HL-60/S4 treated with retinoic acid at 250 ng/mL for 4 days and 3 days (cell line): Measurements from ENCODE around the gene FER.
"Not testable (repeated sequence)": the region's sequence is repeated elsewhere in the genome, so short reads cannot be mapped to it uniquely, and the experiment has no call there.

Experiments
- in situ Hi-C: fragments of 300-500 bp; cut with MboI; formaldehyde crosslinking; loops from 2 replicates; pipeline ENCODE4 v1.7.0; 2022; ENCODE audit warnings: low sequenced_read_pairs

FER gene

GRCh38 chr5:109168151-109168550 lies 420.5 kb downstream of the FER start:
- in situ Hi-C loops, result no loop called here

GRCh38 chr5:109170629-109171350 lies 423.1 kb downstream of the FER start:
- in situ Hi-C loops, result no loop called here

DNA sequence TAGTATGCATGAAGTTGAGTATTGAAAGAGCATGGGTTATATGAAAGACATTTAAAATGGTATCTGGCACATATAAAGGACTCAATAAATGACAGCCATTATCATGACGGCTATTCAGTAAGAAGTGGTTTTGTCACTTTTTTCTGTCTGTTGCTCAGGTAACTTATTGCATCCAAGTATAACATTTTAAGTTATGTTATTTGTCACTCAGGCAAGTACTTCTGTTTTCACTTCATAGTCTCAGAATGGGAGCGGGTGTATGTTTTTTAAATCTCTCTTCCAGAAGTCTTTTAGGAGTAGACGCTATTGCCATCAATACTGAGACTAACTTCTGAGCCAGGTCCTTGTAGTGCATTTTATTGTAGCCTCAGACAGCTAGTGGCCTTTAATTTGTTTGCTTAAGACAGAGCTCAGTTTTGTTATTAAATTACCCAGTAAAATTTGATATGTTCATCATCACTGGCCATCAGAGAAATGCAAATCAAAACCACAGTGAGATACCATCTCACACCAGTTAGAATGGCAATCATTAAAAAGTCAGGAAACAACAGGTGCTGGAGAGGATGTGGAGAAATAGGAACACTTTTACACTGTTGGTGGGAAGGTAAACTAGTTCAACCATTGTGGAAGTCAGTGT lies 423.9 kb downstream of the FER start:
- in situ Hi-C loops, result not testable (repeated sequence)

DNA sequence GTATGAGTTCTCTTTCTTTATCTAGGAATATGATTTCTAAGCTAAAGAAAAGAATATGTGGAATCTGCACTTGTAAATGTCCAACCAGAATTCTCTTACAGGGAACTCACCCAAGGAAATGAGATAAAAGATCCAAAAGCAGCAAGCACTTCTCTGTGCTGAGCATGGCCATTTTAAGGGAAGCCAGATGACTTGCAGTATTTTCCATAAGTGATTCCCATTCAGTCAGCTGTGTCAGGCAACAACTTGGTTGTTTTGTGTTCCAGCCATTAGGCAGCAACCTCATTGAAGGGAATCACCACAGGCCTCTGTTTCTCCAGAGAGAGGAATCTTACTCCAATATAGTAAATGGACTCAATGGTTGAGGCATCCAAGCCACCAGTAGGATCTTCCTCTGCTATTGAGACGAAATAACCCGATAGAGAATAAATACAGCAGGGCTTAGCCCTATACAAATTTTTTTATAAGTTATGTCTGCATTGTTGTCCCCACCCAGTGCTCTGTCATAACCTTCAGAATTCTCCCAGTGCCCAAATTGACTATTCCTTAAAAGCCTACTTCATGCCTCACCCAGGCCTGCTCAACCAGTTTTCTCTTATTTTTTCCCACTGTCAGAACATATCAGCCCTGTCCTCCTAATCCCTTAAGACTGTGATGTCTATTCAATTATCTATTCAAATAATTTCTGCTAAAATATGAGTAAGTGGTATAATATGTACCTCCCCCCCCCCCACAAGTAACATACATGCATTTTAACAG lies 425.5 kb downstream of the FER start:
- in situ Hi-C loops, result no loop called here

DNA sequence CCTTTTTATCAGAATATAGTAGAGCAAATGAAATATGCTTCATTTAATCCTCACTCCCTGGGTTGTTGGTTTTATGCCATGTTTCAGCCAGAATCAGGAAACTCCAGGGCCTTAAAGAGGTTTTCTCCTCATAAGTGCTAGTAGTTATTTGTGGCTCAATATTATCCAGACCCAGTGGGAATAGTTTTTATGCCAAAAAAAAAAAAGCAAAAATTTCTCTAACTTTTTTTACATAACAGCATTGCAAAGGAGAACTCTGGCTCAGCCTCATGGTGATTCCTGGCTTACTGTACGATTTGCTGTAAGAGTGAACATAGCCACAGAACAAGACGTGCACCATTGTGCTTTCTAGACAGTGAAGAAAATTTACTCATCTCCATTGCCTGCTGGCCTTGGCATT lies 429.5 kb downstream of the FER start:
- in situ Hi-C loops, result no loop called here

GRCh38 chr5:109177782-109178181 lies 430.1 kb downstream of the FER start:
- in situ Hi-C loops, result no loop called here

- in situ Hi-C loops, result no loop called here
Measured at GRCh38 chr5:109180668-109181067, 433.0 kb downstream of the FER start.

DNA sequence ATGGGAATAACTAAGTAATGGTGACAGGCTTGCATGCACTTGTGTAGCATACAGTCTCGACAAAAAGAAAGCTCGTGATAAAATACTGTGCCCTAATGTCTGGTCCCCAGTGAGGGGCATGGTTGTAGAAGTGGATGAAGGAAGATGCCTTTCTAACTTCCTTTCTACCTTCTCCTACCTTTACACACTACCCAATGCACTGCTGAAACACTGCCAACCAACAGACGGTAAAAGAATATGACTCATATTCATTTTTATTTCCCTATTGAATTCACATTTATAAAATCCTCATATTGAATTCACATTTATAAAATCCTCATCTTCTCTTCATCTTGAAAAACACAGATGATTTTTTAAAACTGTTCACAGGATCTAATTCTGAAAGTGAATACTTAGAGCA lies 439.1 kb downstream of the FER start:
- in situ Hi-C loops, result no loop called here

- in situ Hi-C loops, result no loop called here
Measured at GRCh38 chr5:109191153-109191558, 443.5 kb downstream of the FER start.

DNA sequence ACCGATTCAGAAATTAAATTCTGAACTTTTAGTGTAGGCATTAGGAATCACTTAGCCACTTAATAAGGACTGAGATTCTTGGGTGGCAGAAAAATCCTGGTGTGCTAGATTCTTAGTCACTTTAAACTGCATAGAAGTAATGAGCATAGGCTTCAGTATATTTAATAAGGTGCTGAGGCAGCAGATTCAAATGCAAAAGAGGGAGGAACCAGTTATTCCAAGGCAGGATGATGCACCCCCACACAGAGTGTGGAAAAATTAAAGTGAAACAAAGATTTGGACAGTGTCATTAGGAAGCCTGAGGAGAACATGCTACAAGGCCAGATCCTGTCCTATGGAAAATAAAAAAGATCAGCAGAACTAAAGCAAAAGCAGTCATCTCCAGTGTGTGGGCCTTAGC lies 444.3 kb downstream of the FER start:
- in situ Hi-C loops, result no loop called here

DNA sequence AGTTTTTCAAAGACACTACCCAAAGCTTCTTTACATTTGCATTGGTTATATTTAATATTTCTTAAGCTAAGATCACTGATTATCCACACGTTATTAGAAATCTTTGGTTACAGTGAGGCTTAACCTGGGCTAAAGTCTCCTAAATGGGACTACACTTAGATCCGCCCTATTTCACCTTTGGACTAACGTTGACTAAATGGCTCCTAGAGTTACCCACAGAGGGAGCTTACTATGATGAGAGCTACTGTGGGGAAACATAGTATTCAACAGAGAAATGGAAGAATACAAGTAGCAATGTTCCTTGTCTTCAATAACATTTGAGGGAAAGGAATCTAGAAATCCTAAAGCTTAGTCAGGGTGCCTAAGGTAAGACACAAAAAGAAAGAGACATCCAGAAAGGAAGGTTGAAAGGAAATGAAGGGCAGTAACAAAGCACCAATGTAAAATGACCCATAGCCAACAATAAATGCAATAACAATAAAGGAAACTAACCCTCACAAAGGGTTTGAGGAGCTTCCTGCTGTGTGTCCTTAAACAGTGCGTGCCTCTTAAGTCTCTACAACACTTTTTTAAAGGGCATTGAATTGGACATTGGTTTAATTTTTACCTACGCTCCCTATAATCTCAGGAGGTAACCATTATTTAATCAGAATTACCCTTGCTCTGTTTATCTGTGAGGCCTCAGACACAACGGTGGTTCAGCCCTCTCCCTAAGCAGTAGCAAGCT lies 445.0 kb downstream of the FER start:
- in situ Hi-C loops, result no loop called here

DNA sequence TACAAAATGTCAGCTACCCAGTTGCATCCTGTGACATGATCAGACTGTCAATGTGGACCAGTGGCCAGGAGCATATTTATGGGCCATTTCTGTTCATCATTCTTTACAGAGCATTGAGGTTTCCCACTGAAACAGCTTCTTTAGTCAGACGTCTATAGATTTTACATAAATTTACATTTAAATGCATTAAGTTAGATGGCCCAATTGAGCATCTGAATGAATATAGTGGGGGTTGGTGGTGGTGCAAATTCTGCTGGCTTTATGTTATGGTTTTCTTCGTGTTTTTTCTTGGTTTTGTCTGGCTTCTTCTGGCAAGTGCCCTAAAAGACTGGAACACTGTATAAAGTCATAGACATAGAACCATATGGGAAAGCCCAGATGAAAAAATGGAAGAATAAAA lies 448.0 kb downstream of the FER start:
- in situ Hi-C loops, result no loop called here

DNA sequence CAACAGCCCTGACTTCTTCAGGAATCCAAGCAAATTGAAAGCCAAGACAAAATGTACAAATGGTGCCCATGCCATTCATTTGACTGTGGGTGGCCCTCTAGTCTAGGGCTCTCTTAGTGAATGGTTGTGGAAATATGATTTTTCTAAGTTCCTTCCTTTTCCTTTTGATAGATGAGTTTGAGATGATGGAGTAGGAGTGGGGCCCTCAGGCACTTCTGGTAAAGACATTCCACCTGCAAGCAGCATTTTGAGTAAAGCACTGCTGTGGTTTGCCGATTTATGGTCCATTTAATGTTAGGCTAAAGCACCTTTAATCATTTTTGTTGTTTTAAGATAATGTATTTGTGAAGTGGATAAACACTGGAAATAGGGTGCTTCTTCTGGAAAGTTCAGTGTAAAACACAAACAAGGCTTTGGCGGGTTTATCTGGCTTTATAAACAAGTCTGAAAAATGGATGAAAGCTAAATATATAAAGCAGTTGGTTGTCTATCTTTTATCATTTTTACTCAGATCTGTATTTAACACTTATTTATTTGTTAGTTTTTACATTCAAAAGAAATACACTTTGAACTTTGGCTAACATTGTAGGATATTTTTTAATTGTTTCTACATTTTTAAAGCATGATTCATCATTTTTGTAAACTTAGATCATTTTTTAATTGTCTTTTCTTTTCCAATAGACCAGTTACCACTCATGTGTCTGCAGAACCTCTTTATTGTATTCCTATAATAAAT lies 448.6 kb downstream of the FER start:
- in situ Hi-C loops, result no loop called here

DNA sequence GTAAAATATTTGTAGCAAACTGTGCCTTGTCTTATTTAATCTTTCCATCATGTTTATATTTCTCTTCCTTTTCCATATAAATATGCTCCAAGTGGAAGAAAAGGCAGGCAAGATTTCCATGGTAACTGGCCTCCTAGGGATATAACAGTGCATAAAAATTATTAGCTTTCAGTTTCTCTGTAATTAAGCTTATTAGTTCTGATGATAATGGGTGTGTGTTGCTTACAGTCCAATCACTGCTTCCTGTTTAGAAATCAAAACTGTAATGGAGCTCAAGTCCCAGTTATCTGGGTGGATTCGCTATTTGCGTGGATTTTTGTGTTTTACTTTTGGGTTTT lies 449.1 kb downstream of the FER start:
- in situ Hi-C loops, result no loop called here

DNA sequence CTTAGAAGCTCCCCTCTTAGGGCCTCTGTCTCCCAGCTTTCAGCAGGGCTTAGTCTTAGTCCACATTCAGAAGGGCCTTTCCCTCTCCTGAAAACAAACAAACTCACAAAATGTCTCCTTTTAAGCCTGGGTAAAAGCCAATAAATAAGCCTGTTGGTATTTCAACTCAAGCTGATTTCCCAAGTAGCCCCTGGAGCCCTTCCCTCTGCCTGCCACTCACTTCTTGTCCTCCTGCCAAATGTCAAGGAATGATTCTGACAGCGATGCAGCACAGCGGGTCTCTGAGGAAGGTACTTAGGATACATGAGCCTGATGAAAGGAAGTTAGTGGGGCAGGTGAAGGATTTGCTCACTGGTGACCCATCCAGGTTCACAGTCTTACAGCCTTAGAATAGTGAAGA lies 451.6 kb downstream of the FER start:
- in situ Hi-C loops, result no loop called here

DNA sequence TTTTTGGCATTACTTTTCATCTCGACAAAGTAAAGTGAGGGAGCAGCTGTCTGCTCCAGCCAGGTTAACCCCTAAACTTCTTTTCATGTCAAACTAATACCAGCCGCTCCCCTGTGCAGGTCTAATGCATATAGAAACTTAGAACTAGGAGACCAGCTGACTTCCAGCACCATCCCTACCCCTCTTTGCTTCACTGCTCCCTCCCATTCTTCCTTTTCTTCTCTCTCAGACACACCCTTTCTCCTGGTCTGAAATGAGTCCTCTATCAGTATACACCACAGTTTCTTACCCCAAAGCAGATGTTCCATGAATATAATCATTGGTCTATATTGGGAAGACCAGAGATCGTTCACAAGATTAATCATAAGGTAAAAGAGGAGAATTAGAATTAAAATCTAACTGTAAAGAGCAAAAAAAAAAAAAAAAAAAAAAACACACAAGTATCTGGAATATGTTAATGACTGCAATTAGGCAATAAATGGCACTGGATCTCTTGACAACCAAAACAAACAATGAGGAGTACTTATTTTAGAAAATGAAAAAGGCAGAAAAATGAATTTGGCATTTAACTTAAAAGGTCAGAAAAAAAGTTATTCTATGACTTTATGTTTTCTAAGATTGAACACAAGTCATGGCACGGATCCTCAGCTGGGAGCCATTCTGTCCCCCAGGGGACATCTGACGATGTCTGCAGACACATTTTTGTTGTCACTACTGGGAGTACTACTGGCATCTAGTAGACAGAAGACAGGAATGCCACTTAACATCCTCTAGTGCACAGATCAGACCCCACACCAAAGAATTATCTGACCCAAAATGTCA lies 452.3 kb downstream of the FER start:
- in situ Hi-C loops, result no loop called here

- in situ Hi-C loops, result no loop called here
Measured at GRCh38 chr5:109215040-109215439, 467.3 kb downstream of the FER start.

GRCh38 chr5:109218818-109219217 lies 471.1 kb downstream of the FER start:
- in situ Hi-C loops, result no loop called here

DNA sequence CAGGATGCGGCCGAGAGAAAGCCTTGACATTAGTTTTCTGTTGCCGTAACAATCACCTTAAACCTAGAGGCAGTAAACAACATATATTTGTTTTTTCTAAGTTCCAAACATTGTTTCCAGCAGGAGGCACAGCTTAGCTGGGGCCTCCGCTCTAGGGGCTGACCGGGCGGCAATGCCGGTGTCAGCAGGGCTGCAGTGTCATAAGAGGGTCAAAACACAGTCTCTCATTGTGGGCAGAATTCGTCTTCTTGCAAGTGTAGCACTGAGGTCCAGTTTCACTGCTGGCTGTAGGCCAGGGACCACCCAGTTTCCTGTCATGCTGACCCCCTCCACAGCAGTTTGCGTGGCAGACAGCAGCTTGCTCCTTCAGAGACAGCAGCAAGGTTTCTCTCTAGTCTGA lies 475.8 kb downstream of the FER start:
- in situ Hi-C loops, result no loop called here

DNA sequence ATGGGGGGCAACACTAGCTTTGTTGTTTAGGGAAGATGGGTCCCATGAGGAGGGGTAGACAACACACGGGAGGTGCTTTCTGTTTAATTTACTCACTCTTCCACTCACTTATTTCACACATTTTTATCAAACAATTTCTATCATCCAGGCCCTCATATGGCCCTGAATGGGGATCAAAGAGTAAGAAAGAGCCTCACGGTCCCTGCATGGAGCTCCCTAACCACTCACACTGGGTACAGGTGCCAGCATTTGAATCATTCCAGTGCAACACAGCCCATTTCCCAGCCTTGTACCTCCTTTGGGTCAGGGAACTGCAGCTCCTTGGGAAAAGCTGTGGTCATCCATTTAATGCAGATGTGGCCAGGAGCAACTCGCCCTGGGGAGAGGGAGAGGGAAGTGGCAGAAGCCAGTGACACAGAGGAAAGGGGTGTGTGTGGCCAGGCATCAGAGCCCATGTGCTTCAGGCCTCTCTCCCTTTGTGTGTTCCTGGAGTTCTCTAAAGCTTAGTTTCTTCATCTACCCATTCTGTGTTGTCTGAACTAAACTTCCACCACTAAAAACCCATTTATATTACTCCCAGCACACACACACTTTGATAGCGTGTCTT lies 476.7 kb downstream of the FER start:
- in situ Hi-C loops, result no loop called here
